BLaER1 (cell line): Measurements from ENCODE around the gene NR6A1.

Experiments used
- H3K27ac ChIP-seq: shearing (Covaris generic); formaldehyde crosslinking; 2 replicates; pipeline ENCODE4 v1.8.1; 2022
- H3K27me3 ChIP-seq: shearing (Covaris generic); formaldehyde crosslinking; 2 replicates; pipeline ENCODE4 v1.8.1; 2022
- H3K36me3 ChIP-seq: shearing (Covaris generic); formaldehyde crosslinking; 2 replicates; pipeline ENCODE4 v1.8.1; 2022
- H3K4me1 ChIP-seq: shearing (Covaris generic); formaldehyde crosslinking; 2 replicates; pipeline ENCODE4 v1.8.1; 2022
- H3K4me2 ChIP-seq: shearing (Covaris generic); formaldehyde crosslinking; 2 replicates; pipeline ENCODE4 v1.8.1; 2022
- H3K4me3 ChIP-seq: shearing (Covaris generic); formaldehyde crosslinking; 2 replicates; pipeline ENCODE4 v1.8.1; 2022
- H3K9ac ChIP-seq: shearing (Covaris generic); formaldehyde crosslinking; 2 replicates; pipeline ENCODE4 v1.8.1; 2022
- H3K9me3 ChIP-seq: shearing (Covaris generic); formaldehyde crosslinking; 2 replicates; pipeline ENCODE4 v1.8.1; 2022
- H4K20me1 ChIP-seq: shearing (Covaris generic); formaldehyde crosslinking; 2 replicates; pipeline ENCODE4 v1.8.1; 2022
- Cebpa-rat ChIP-seq: shearing (Covaris generic); IDR thresholded peaks from 2 replicates; pipeline ENCODE4 v1.8.1; 2022

The NR6A1 gene

GRCh38 chr9:124544535-124544934 is 226.6 kb downstream of the NR6A1 start:
- H3K36me3 ChIP-seq = no peaks in the 10 kb centered on the region
- H3K9me3 ChIP-seq = no peaks in the 10 kb centered on the region
- H3K27ac ChIP-seq = no peak overlapping the region
- peaks cover 14% of the 10 kb centered on the region for H3K4me1 ChIP-seq
- no peaks in the 10 kb centered on the region for H4K20me1 ChIP-seq
- H3K9ac ChIP-seq = no peak overlapping the region
- no peak overlapping the region for H3K4me2 ChIP-seq
- no peaks in the 10 kb centered on the region for H3K27me3 ChIP-seq
- H3K4me3 ChIP-seq = no peak overlapping the region
- TF ChIP-seq Cebpa-rat = no peak

GRCh38 chr9:124541824-124542223 is 229.3 kb downstream of the NR6A1 start:
- H3K4me3 ChIP-seq = no peak overlapping the region
- no peak overlapping the region for H3K9ac ChIP-seq
- no peaks in the 10 kb centered on the region for H3K9me3 ChIP-seq
- TF ChIP-seq Cebpa-rat = no peak
- no peaks in the 10 kb centered on the region for H4K20me1 ChIP-seq
- H3K4me2 ChIP-seq = no peak overlapping the region
- H3K27ac ChIP-seq = no peak overlapping the region
- 0 out of 2 replicates have a peak, but pooled peaks cover 4% of the 10 kb centered on the region for H3K4me1 ChIP-seq
- H3K27me3 ChIP-seq = no peaks in the 10 kb centered on the region
- H3K36me3 ChIP-seq = no peaks in the 10 kb centered on the region

GRCh38 chr9:124537926-124538325 is 233.2 kb downstream of the NR6A1 start:
- no peak overlapping the region for H3K4me2 ChIP-seq
- no peak overlapping the region for H3K27ac ChIP-seq
- 0 out of 2 replicates have a peak, but pooled peaks cover 4% of the 10 kb centered on the region for H3K4me1 ChIP-seq
- H3K9ac ChIP-seq = no peak overlapping the region
- H3K36me3 ChIP-seq = no peaks in the 10 kb centered on the region
- no peaks in the 10 kb centered on the region for H3K9me3 ChIP-seq
- TF ChIP-seq Cebpa-rat = no peak
- no peaks in the 10 kb centered on the region for H3K27me3 ChIP-seq
- no peak overlapping the region for H3K4me3 ChIP-seq
- H4K20me1 ChIP-seq = no peaks in the 10 kb centered on the region

GRCh38 chr9:124535846-124536245 is 235.3 kb downstream of the NR6A1 start:
- no peaks in the 10 kb centered on the region for H4K20me1 ChIP-seq
- H3K4me3 ChIP-seq = no peak overlapping the region

GRCh38 chr9:124532897-124533296 is 238.2 kb downstream of the NR6A1 start:
- Histone ChIP-seq H3K4me1 (no peaks in the 10 kb centered on the region), H3K27ac (no peak overlapping the region), H3K4me2 (no peak overlapping the region), H3K9me3 (no peaks in the 10 kb centered on the region), H3K9ac (no peak overlapping the region), H3K4me3 (no peak overlapping the region), H3K27me3 (no peaks in the 10 kb centered on the region), H4K20me1 (no peaks in the 10 kb centered on the region), H3K36me3 (no peaks in the 10 kb centered on the region)
- TF ChIP-seq Cebpa-rat = no peak

More at GRCh38 chr9:124535846-124536245, 235.3 kb downstream of the NR6A1 start:
- no peak overlapping the region for H3K27ac ChIP-seq
- H3K27me3 ChIP-seq = no peaks in the 10 kb centered on the region
- no peak overlapping the region for H3K9ac ChIP-seq
- no peaks in the 10 kb centered on the region for H3K36me3 ChIP-seq
- 0 out of 2 replicates have a peak, but pooled peaks cover 4% of the 10 kb centered on the region for H3K4me1 ChIP-seq
- H3K9me3 ChIP-seq = no peaks in the 10 kb centered on the region
- no peak for TF ChIP-seq Cebpa-rat
- no peak overlapping the region for H3K4me2 ChIP-seq

GRCh38 chr9:124531115-124531514 is 240.0 kb downstream of the NR6A1 start:
- no peak overlapping the region for H3K27ac ChIP-seq
- no peaks in the 10 kb centered on the region for H3K4me1 ChIP-seq
- TF ChIP-seq Cebpa-rat = no peak
- H3K4me3 ChIP-seq = no peak overlapping the region
- H3K4me2 ChIP-seq = no peak overlapping the region
- H3K9ac ChIP-seq = no peak overlapping the region
- H3K9me3 ChIP-seq = no peaks in the 10 kb centered on the region
- H4K20me1 ChIP-seq = no peaks in the 10 kb centered on the region
- no peaks in the 10 kb centered on the region for H3K27me3 ChIP-seq
- H3K36me3 ChIP-seq = no peaks in the 10 kb centered on the region

GRCh38 chr9:124530246-124530645 is 240.9 kb downstream of the NR6A1 start:
- Histone ChIP-seq H3K4me1 (no peaks in the 10 kb centered on the region), H3K9ac (no peak overlapping the region), H3K36me3 (no peaks in the 10 kb centered on the region), H3K9me3 (no peaks in the 10 kb centered on the region), H4K20me1 (no peaks in the 10 kb centered on the region), H3K27ac (no peak overlapping the region), H3K4me3 (no peak overlapping the region), H3K27me3 (no peaks in the 10 kb centered on the region), H3K4me2 (no peak overlapping the region)
- TF ChIP-seq Cebpa-rat = no peak

- H3K4me1 ChIP-seq = no peaks in the 10 kb centered on the region
- no peaks in the 10 kb centered on the region for H3K36me3 ChIP-seq
- H3K4me2 ChIP-seq = no peak overlapping the region
- H3K27ac ChIP-seq = no peak overlapping the region
- H3K9me3 ChIP-seq = no peaks in the 10 kb centered on the region
- H3K27me3 ChIP-seq = no peaks in the 10 kb centered on the region
- no peak overlapping the region for H3K4me3 ChIP-seq
- H4K20me1 ChIP-seq = no peaks in the 10 kb centered on the region
- no peak for TF ChIP-seq Cebpa-rat
- H3K9ac ChIP-seq = no peak overlapping the region
Observed at GRCh38 chr9:124527781-124528180, 243.3 kb downstream of the NR6A1 start.

- Histone ChIP-seq H3K27ac (no peak overlapping the region), H3K4me3 (no peak overlapping the region), H3K36me3 (no peaks in the 10 kb centered on the region), H3K9me3 (no peaks in the 10 kb centered on the region), H3K9ac (no peak overlapping the region), H3K4me1 (no peaks in the 10 kb centered on the region), H3K4me2 (no peak overlapping the region), H4K20me1 (no peaks in the 10 kb centered on the region), H3K27me3 (no peaks in the 10 kb centered on the region)
- TF ChIP-seq Cebpa-rat = no peak
Observed at GRCh38 chr9:124526174-124526573, 244.9 kb downstream of the NR6A1 start.

GRCh38 chr9:124522121-124523098 is 248.7 kb downstream of the NR6A1 start:
- Histone ChIP-seq H3K36me3 (no peaks in the 10 kb centered on the region), H3K4me1 (no peaks in the 10 kb centered on the region), H3K27ac (no peak overlapping the region), H4K20me1 (no peaks in the 10 kb centered on the region), H3K9ac (no peak overlapping the region), H3K27me3 (no peaks in the 10 kb centered on the region), H3K4me3 (no peak overlapping the region), H3K4me2 (no peak overlapping the region), H3K9me3 (no peaks in the 10 kb centered on the region)
- TF ChIP-seq Cebpa-rat = no peak
